OCI-LY1 (cell line): ENCODE measurements around the gene POU2F2.

Source experiments
- EZH2 ChIP-seq: fragments of 200-600 bp; sonication (generic), shearing (Covaris generic); IDR thresholded peaks from 2 replicates; pipeline ENCODE4 v1.8.0; 2017; ENCODE audit warnings: borderline replicate concordance, mixed run types, mild to moderate bottlenecking, antibody characterized with exemption, low read length, moderate library complexity, mixed read lengths
- TF ChIP-seq, protein P1 (sequence below): fragments of 200-600 bp; sonication (generic), shearing (Covaris generic); IDR thresholded peaks from 2 replicates; pipeline ENCODE4 v1.5.1; 2017; ENCODE audit warnings: mild to moderate bottlenecking, antibody characterized with exemption, low read length, moderate library complexity, mixed read lengths

DNA sequence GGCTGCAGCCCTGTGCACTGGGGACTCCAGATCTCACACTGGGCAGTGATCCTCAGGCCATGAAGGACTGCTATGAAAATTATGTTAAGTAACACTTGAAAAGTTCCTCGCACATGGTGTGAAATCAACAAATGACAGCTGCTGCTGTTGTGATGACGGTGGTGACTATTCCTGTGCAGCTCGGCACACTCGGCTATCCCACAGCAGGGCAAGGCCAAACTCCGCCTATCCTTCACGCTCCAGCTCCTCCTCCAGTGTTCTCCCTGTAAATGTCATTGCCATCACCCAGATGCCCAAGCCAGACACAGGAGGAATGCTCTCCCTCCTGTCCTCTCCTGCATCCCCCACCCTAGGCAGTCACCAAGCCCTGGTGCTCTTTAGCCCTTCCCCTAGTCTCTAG lies 93.6 kb downstream of the POU2F2 start:
- TF ChIP-seq, protein P1, sequence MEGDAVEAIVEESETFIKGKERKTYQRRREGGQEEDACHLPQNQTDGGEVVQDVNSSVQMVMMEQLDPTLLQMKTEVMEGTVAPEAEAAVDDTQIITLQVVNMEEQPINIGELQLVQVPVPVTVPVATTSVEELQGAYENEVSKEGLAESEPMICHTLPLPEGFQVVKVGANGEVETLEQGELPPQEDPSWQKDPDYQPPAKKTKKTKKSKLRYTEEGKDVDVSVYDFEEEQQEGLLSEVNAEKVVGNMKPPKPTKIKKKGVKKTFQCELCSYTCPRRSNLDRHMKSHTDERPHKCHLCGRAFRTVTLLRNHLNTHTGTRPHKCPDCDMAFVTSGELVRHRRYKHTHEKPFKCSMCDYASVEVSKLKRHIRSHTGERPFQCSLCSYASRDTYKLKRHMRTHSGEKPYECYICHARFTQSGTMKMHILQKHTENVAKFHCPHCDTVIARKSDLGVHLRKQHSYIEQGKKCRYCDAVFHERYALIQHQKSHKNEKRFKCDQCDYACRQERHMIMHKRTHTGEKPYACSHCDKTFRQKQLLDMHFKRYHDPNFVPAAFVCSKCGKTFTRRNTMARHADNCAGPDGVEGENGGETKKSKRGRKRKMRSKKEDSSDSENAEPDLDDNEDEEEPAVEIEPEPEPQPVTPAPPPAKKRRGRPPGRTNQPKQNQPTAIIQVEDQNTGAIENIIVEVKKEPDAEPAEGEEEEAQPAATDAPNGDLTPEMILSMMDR = no peak
- TF ChIP-seq EZH2 = no peak
